Karpas-422 (cell line): Measurements from ENCODE around the gene LRRFIP1. TPM values are rescaled to one million over a fixed set of nuclear protein-coding genes. Genes with fewer than 3 reads are reported as not detected.
"Not testable (repeated sequence)": the region's sequence is repeated elsewhere in the genome, so short reads cannot be mapped to it uniquely, and the experiment has no call there.

Experiments used
- DNase-seq: peaks from one replicate; pipeline ENCODE4 v3.0.0-alpha.2; 2015
- H2AFZ ChIP-seq: fragments of 200-600 bp; sonication (generic); 2 replicates; pipeline ENCODE4 v1.6.1; 2014; ENCODE audit warnings: antibody characterized with exemption, low read length, mixed read lengths
- H3K27ac ChIP-seq: fragments of 200-600 bp; sonication (generic); 2 replicates; pipeline ENCODE4 v1.5.1; 2014; ENCODE audit warnings: mild to moderate bottlenecking, low read length, moderate library complexity
- H3K27me3 ChIP-seq: fragments of 200-600 bp; sonication (generic); 2 replicates; pipeline ENCODE4 v1.6.1; 2014; ENCODE audit warnings: low read length, mixed read lengths
- H3K36me3 ChIP-seq: fragments of 200-600 bp; sonication (generic); 2 replicates; pipeline ENCODE4 v1.6.1; 2014; ENCODE audit warnings: low read length, mixed read lengths; ENCODE audit not compliant: insufficient read depth
- H3K4me1 ChIP-seq: fragments of 200-600 bp; sonication (generic); 2 replicates; pipeline ENCODE4 v1.6.1; 2014; ENCODE audit warnings: mild to moderate bottlenecking, low read length, mixed read lengths
- H3K4me2 ChIP-seq: fragments of 200-600 bp; sonication (generic); 2 replicates; pipeline ENCODE4 v1.6.1; 2014; ENCODE audit warnings: low read length, low read depth, mild to moderate bottlenecking; ENCODE audit not compliant: poor library complexity, severe bottlenecking
- H3K4me3 ChIP-seq: fragments of 200-600 bp; sonication (generic); 2 replicates; pipeline ENCODE4 v1.5.1; 2014; ENCODE audit warnings: mild to moderate bottlenecking, antibody characterized with exemption, low read length, mixed read lengths
- H3K79me2 ChIP-seq: fragments of 200-600 bp; sonication (generic); 2 replicates; pipeline ENCODE4 v1.6.1; 2014; ENCODE audit warnings: mild to moderate bottlenecking, low read length, mixed read lengths
- H3K9ac ChIP-seq: fragments of 200-600 bp; sonication (generic); 2 replicates; pipeline ENCODE4 v1.6.0; 2014; ENCODE audit warnings: low read length
- H3K9me2 ChIP-seq: fragments of 200-600 bp; sonication (generic), shearing (Covaris generic); replicated peaks from 2 replicates; pipeline ENCODE4 v1.6.0; 2014; ENCODE audit warnings: mild to moderate bottlenecking, low read length, moderate library complexity; ENCODE audit not compliant: insufficient read depth
- H3K9me3 ChIP-seq: fragments of 300-700, 200-600 bp; sonication (generic); 2 replicates; pipeline ENCODE4 v1.6.1; 2014; ENCODE audit warnings: low read length, mixed read lengths
- H4K20me1 ChIP-seq: fragments of 200-600 bp; sonication (generic); 2 replicates; pipeline ENCODE4 v1.6.1; 2014; ENCODE audit warnings: mild to moderate bottlenecking, antibody characterized with exemption, low read length, low read depth; ENCODE audit not compliant: insufficient read depth
- total RNA-seq: library from RNA; depleted of rRNA; stranded (reverse); fragments of >200 nt; shearing (Covaris generic); gene quantifications from 2 replicates; pipeline ENCODE4 v1.2.3, GENCODE V29; 2014; ENCODE audit warnings: low replicate concordance

The LRRFIP1 gene
- total RNA-seq, 1 experiment from 2014 or later = 29.9 TPM

- not testable (repeated sequence) for H4K20me1 ChIP-seq, H3K9me3 ChIP-seq, H3K4me3 ChIP-seq, H3K9ac ChIP-seq, H3K27me3 ChIP-seq, H2AFZ ChIP-seq, H3K36me3 ChIP-seq, DNase-seq, H3K27ac ChIP-seq, H3K9me2 ChIP-seq, H3K79me2 ChIP-seq, H3K4me2 ChIP-seq
- peaks cover 27% of the 10 kb centered on the region for H3K4me1 ChIP-seq
Measured at GRCh38 chr2:237667050-237667576, 39.7 kb downstream of the LRRFIP1 start.

DNA sequence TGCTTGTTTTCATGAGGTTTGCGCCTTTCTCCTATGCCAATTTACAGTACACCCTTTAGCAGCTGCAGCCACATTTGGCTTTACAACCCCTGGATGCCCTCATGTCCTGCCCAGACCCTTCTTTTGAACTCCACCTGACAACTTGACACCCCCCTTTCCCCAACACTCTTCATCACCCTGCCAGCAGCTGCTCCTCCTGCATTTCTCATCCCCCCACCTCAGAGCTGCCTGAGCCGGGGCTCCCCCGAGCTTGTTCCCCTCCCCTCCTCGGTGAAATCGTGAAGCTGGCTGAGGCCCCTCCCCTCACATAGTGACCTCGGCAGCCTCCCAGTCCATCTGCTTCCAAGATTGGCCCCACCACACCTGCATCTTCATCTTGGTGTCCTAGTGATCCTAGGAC is 40.5 kb downstream of the LRRFIP1 start:
- H3K27me3 ChIP-seq = no peaks in the 10 kb centered on the region
- H3K36me3 ChIP-seq = no peaks in the 10 kb centered on the region
- DNase-seq = no peak
- H3K9ac ChIP-seq = no peak overlapping the region
- no peak overlapping the region for H3K27ac ChIP-seq
- H3K4me3 ChIP-seq = no peak overlapping the region
- no peak overlapping the region for H3K4me2 ChIP-seq
- H3K9me2 ChIP-seq = no peaks in the 10 kb centered on the region
- no peaks in the 10 kb centered on the region for H3K9me3 ChIP-seq
- H2AFZ ChIP-seq = no peak overlapping the region
- H3K4me1 ChIP-seq = peaks cover 25% of the 10 kb centered on the region
- no peaks in the 10 kb centered on the region for H4K20me1 ChIP-seq
- no peaks in the 10 kb centered on the region for H3K79me2 ChIP-seq

GRCh38 chr2:237668440-237668839 is 41.1 kb downstream of the LRRFIP1 start:
- no peak overlapping the region for H3K4me2 ChIP-seq
- H2AFZ ChIP-seq = no peak overlapping the region
- H3K9me2 ChIP-seq = no peaks in the 10 kb centered on the region
- H3K9me3 ChIP-seq = no peaks in the 10 kb centered on the region
- no peak overlapping the region for H3K27ac ChIP-seq
- H3K4me3 ChIP-seq = no peak overlapping the region
- no peaks in the 10 kb centered on the region for H3K27me3 ChIP-seq
- H3K4me1 ChIP-seq = peaks cover 30% of the 10 kb centered on the region
- H3K36me3 ChIP-seq = no peaks in the 10 kb centered on the region
- H3K79me2 ChIP-seq = no peaks in the 10 kb centered on the region
- no peak for DNase-seq
- H4K20me1 ChIP-seq = no peaks in the 10 kb centered on the region
- H3K9ac ChIP-seq = no peak overlapping the region

DNA sequence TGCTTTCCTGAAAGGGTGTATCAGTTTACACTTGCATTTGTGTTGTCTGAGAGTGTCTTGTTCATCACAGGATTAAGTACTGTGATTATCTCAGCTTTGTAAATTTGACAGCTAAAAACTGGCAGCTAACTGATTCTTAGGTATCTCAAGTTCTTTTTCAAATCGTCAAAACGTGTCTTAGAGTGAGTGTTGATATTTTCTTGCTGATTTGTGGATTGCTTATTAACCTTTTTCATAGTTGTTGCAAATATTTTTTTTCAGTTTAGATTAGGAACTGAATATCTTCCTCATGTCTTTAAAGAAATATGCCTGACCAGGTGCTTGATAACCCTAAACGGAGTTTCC is 41.9 kb downstream of the LRRFIP1 start:
- H3K4me3 ChIP-seq = no peak overlapping the region
- H3K4me1 ChIP-seq = peaks cover 38% of the 10 kb centered on the region
- H3K27me3 ChIP-seq = no peaks in the 10 kb centered on the region
- H3K9me3 ChIP-seq = no peaks in the 10 kb centered on the region
- H2AFZ ChIP-seq = no peak overlapping the region
- no peak for DNase-seq
- no peaks in the 10 kb centered on the region for H4K20me1 ChIP-seq
- no peak overlapping the region for H3K27ac ChIP-seq
- no peaks in the 10 kb centered on the region for H3K79me2 ChIP-seq
- H3K9ac ChIP-seq = no peak overlapping the region
- no peaks in the 10 kb centered on the region for H3K36me3 ChIP-seq
- peak overlapping the region; percentile 27 for H3K4me2 ChIP-seq
- no peaks in the 10 kb centered on the region for H3K9me2 ChIP-seq

- peak overlapping the region; percentile 27 for H3K4me2 ChIP-seq
- peaks cover 44% of the 10 kb centered on the region for H3K4me1 ChIP-seq
- H3K9me3 ChIP-seq = no peaks in the 10 kb centered on the region
- H3K4me3 ChIP-seq = no peak overlapping the region
- no peaks in the 10 kb centered on the region for H3K36me3 ChIP-seq
- no peaks in the 10 kb centered on the region for H3K9me2 ChIP-seq
- no peak overlapping the region for H2AFZ ChIP-seq
- no peaks in the 10 kb centered on the region for H3K79me2 ChIP-seq
- no peak overlapping the region for H3K9ac ChIP-seq
- DNase-seq = no peak
- no peaks in the 10 kb centered on the region for H3K27me3 ChIP-seq
- no peak overlapping the region for H3K27ac ChIP-seq
- H4K20me1 ChIP-seq = no peaks in the 10 kb centered on the region
Measured at GRCh38 chr2:237669628-237670392, 42.4 kb downstream of the LRRFIP1 start.

DNA sequence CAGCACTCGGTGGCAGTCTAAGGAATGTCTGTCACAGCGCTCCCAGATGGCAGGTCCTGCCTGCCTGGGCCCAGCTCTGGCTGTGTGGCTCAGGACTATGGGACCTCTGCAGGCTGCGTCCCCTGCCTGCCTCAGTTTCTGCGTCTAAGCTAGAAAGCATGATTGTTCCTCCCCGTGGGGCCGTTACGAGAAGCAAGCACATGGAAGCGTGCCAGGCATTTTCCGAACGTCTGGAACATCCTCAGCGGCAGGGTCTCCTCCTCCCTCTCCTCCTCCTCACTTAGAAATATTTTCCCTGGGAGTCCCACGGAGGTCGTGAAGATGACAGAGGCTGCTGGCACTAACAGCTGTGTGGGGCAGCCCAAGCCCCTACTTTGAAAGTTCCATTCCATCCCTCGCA is 43.3 kb downstream of the LRRFIP1 start:
- H4K20me1 ChIP-seq = no peaks in the 10 kb centered on the region
- H3K4me1 ChIP-seq = peaks cover 45% of the 10 kb centered on the region
- H3K79me2 ChIP-seq = no peaks in the 10 kb centered on the region
- no peaks in the 10 kb centered on the region for H3K9me2 ChIP-seq
- H3K36me3 ChIP-seq = no peaks in the 10 kb centered on the region
- no peak overlapping the region for H3K4me2 ChIP-seq
- no peak overlapping the region for H3K27ac ChIP-seq
- H2AFZ ChIP-seq = no peak overlapping the region
- no peaks in the 10 kb centered on the region for H3K27me3 ChIP-seq
- no peaks in the 10 kb centered on the region for H3K9me3 ChIP-seq
- no peak overlapping the region for H3K9ac ChIP-seq
- H3K4me3 ChIP-seq = no peak overlapping the region
- no peak for DNase-seq

DNA sequence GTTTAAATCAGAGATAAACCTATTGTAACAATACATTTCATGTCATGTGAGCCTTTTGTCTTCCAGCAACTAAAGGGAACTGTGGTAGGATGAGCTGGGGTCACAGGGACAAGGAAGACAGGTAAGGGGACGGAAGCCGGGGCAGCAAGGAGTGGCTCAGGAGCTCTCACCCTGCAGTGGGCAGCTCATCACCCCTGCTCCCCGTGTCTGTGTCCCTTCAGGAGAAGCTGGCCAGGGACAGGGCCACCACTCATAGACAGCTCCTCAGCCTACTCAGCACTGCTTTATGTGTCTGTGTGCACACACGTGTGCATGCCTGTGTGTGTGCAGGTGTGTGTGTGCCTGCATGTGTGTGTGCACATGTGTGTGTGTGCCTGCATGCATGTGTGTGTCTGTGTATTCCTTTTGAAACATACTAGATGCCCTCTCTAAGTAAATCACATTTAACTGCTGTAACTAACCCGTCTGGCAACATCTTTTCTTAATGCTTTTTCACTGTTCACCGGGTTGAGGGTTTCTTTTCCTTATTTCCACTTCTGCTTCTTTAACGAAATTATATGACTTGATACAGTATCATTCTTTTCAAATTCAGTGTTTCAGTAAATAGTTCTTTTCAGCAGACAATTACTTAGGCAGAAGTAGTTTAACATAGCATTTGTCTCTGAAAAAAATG is 44.2 kb downstream of the LRRFIP1 start:
- Histone ChIP-seq H3K4me2 (no peak overlapping the region), H2AFZ (no peak overlapping the region), H3K27me3 (no peaks in the 10 kb centered on the region), H3K4me3 (no peak overlapping the region), H3K9me3 (no peaks in the 10 kb centered on the region), H3K79me2 (no peaks in the 10 kb centered on the region), H3K4me1 (peaks cover 36% of the 10 kb centered on the region), H3K9ac (no peak overlapping the region), H3K9me2 (no peaks in the 10 kb centered on the region), H3K36me3 (no peaks in the 10 kb centered on the region), H4K20me1 (no peaks in the 10 kb centered on the region), H3K27ac (no peak overlapping the region)
- no peak for DNase-seq

- no peak for DNase-seq
- H3K9me3 ChIP-seq = no peaks in the 10 kb centered on the region
- H3K79me2 ChIP-seq = no peaks in the 10 kb centered on the region
- H3K27ac ChIP-seq = no peak overlapping the region
- no peak overlapping the region; the same call in 1 of the 2 replicates for H3K4me3 ChIP-seq
- H3K4me2 ChIP-seq = peak overlapping the region; percentile 90
- H3K9me2 ChIP-seq = no peaks in the 10 kb centered on the region
- no peaks in the 10 kb centered on the region for H3K27me3 ChIP-seq
- peaks cover 43% of the 10 kb centered on the region for H3K4me1 ChIP-seq
- no peak overlapping the region for H2AFZ ChIP-seq
- 0 out of 2 replicates have a peak overlapping the region, but pooled peaks have one; percentile 66 for H3K9ac ChIP-seq
- no peaks in the 10 kb centered on the region for H4K20me1 ChIP-seq
- no peaks in the 10 kb centered on the region for H3K36me3 ChIP-seq
Measured at GRCh38 chr2:237672731-237673129, 45.3 kb downstream of the LRRFIP1 start.
